ENCODE data around the gene CHCHD4. TPM values are rescaled to one million over a fixed set of nuclear protein-coding genes. Genes with fewer than 3 reads are reported as not detected.
"Not testable (repeated sequence)": the region's sequence is repeated elsewhere in the genome, so short reads cannot be mapped to it uniquely, and the experiment has no call there.

CHCHD4 gene
- total RNA-seq, 2 donors from 2014 or later, result 1.3 to 7.0 TPM

GRCh38 chr3:14097616-14098391 lies 26.9 kb downstream of the CHCHD4 start:
- Histone ChIP-seq H3K4me1 (no peaks in the 10 kb centered on the region), H3K36me3 (replicated peaks in 1 of 2; ENCODE audit: insufficient read depth in 1 of 2, low read depth in 2 of 2) (no peaks in the 10 kb centered on the region), H3K9me3 (peaks cover 0 to 5% (median 0%) of the 10 kb centered on the region in 3 donors), H3K4me3 (no peak overlapping the region), H3K27ac (no peak overlapping the region), H3K27me3 (no peaks in the 10 kb centered on the region)
- TF ChIP-seq POLR2A (IDR thresholded peaks at IDR 0.05) (no peak), CTCF (IDR thresholded peaks at IDR 0.05) (no peak)
- DNase-seq, result no peak
- WGBS, 2 donors, result 82 to 84% methylated on average over 5 of the region's 5 CpGs
- ATAC-seq, result no peak
- intact Hi-C loops (cut with DNase I), result no loop called here

GRCh38 chr3:14096742-14097141 lies 27.9 kb downstream of the CHCHD4 start:
- Histone ChIP-seq H3K36me3 (replicated peaks in 1 of 2; ENCODE audit: insufficient read depth in 1 of 2, low read depth in 2 of 2) (no peaks in the 10 kb centered on the region), H3K27me3 (no peaks in the 10 kb centered on the region), H3K27ac (no peak overlapping the region), H3K4me3 (no peak overlapping the region), H3K9me3 (peaks cover 0 to 5% (median 0%) of the 10 kb centered on the region in 3 donors), H3K4me1 (no peaks in the 10 kb centered on the region)
- WGBS, 2 donors, result 83 to 89% methylated on average over 3 of the region's 3 CpGs
- ATAC-seq (no peak), DNase-seq (no peak)
- intact Hi-C loops (cut with DNase I), result no loop called here
- TF ChIP-seq CTCF (IDR thresholded peaks at IDR 0.05) (no peak), POLR2A (IDR thresholded peaks at IDR 0.05) (no peak)

GRCh38 chr3:14093831-14094230 lies 30.8 kb downstream of the CHCHD4 start:
- DNase-seq, result no peak
- Histone ChIP-seq H3K27ac (no peak overlapping the region), H3K9me3 (peaks cover 0 to 5% (median 0%) of the 10 kb centered on the region in 3 donors), H3K27me3 (peaks cover 0 to 4% of the 10 kb centered on the region in 2 donors), H3K4me1 (no peaks in the 10 kb centered on the region), H3K4me3 (no peak overlapping the region), H3K36me3 (replicated peaks in 1 of 2; ENCODE audit: insufficient read depth in 1 of 2, low read depth in 2 of 2) (no peaks in the 10 kb centered on the region)
- no peak for ATAC-seq
- TF ChIP-seq POLR2A (IDR thresholded peaks at IDR 0.05) (no peak), CTCF (IDR thresholded peaks at IDR 0.05) (no peak)
- intact Hi-C loops (cut with DNase I), result no loop called here

GRCh38 chr3:14092464-14092863 lies 32.2 kb downstream of the CHCHD4 start:
- intact Hi-C loops (cut with DNase I), result no loop called here
- Histone ChIP-seq H3K27ac (no peak overlapping the region), H3K27me3 (peaks cover 0 to 4% of the 10 kb centered on the region in 2 donors), H3K4me3 (no peak overlapping the region), H3K4me1 (no peaks in the 10 kb centered on the region), H3K9me3 (peaks cover 0 to 7% (median 0%) of the 10 kb centered on the region in 3 donors), H3K36me3 (replicated peaks in 1 of 2; ENCODE audit: insufficient read depth in 1 of 2, low read depth in 2 of 2) (no peaks in the 10 kb centered on the region)
- DNase-seq (no peak), ATAC-seq (no peak)
- TF ChIP-seq POLR2A (IDR thresholded peaks at IDR 0.05), result no peak
- no peak for TF ChIP-seq CTCF (IDR thresholded peaks at IDR 0.05)
- 87 to 94% methylated on average over 2 of the region's 2 CpGs for WGBS, 2 donors

GRCh38 chr3:14091959-14092358 lies 32.7 kb downstream of the CHCHD4 start:
- DNase-seq; intact Hi-C loops (cut with DNase I): not testable (repeated sequence)
- 35 to 45% methylated on average over 4 to 5 of the region's 5 CpGs for WGBS, 2 donors

GRCh38 chr3:14087461-14087860 lies 37.2 kb downstream of the CHCHD4 start:
- H3K9me3 ChIP-seq; H3K27ac ChIP-seq; H3K4me1 ChIP-seq; intact Hi-C loops (cut with DNase I); H3K36me3 ChIP-seq (replicated peaks in 1 of 2; ENCODE audit: insufficient read depth in 1 of 2, low read depth in 2 of 2); DNase-seq; H3K27me3 ChIP-seq; ATAC-seq; H3K4me3 ChIP-seq: not testable (repeated sequence)
- WGBS, 2 donors, result 70 to 82% methylated on average over 5 of the region's 5 CpGs

More at GRCh38 chr3:14091959-14092358, 32.7 kb downstream of the CHCHD4 start:
- H3K4me3 ChIP-seq; H3K9me3 ChIP-seq; ATAC-seq; H3K4me1 ChIP-seq; H3K27me3 ChIP-seq; H3K27ac ChIP-seq; H3K36me3 ChIP-seq (replicated peaks in 1 of 2; ENCODE audit: insufficient read depth in 1 of 2, low read depth in 2 of 2): not testable (repeated sequence)
